Activated CD4-positive, alpha-beta T cell treated with anti-CD3 and anti-CD28 coated beads for 36 hours (primary cell): Measurements from ENCODE around the gene NUCB1. TPM values are rescaled to one million over a fixed set of nuclear protein-coding genes. Genes with fewer than 3 reads are reported as not detected.

Source experiments
- ATAC-seq: fragments of 200-7000 bp; cut with Tn5 transposase; one replicate; pipeline ENCODE4 v1.10.0; 2021; ENCODE audit warnings: mild to moderate bottlenecking, moderate library complexity
- CTCF ChIA-PET: fragments of 350-600 bp; sonication (Branson Sonifier 250); formaldehyde crosslinking; loops from one replicate; lab custom pipeline; 2021; ENCODE audit warnings: antibody characterized with exemption; lab: Charles Lee
- POLR2A ChIA-PET: fragments of 350-600 bp; sonication (Branson Sonifier 250); formaldehyde crosslinking; loops from one replicate; lab custom pipeline; 2021; ENCODE audit warnings: antibody characterized with exemption, inconsistent platforms; lab: Charles Lee
- DNase-seq: peaks from one replicate; pipeline ENCODE4 v3.0.0-alpha.2; 2020
- H3K27ac Mint-ChIP-seq: one replicate; pipeline ENCODE4 v1.8.0; 2021; ENCODE audit warnings: mixed read lengths
- H3K27me3 Mint-ChIP-seq: one replicate; pipeline ENCODE4 v1.8.0; 2021; ENCODE audit warnings: mixed read lengths
- H3K36me3 Mint-ChIP-seq: one replicate; pipeline ENCODE4 v1.8.0; 2021; ENCODE audit warnings: low read depth, mixed read lengths
- H3K4me1 Mint-ChIP-seq: one replicate; pipeline ENCODE4 v1.8.0; 2021; ENCODE audit warnings: mixed read lengths
- H3K4me3 Mint-ChIP-seq: one replicate; pipeline ENCODE4 v1.8.0; 2021; ENCODE audit warnings: mild to moderate bottlenecking, moderate library complexity, mixed read lengths
- H3K9me3 Mint-ChIP-seq: one replicate; pipeline ENCODE4 v1.8.0; 2021; ENCODE audit warnings: low read depth, mixed read lengths
- intact Hi-C, 2 experiments: fragments of 100-400 bp; cut with DNase I in 1 of 2; cut with micrococcal nuclease in 1 of 2; formaldehyde crosslinking; loops; one replicate each; pipeline versions ENCODE4 v1.14.2 to v1.15.1; 2022 to 2024; cut with DNase I, micrococcal nuclease
- total RNA-seq, 2 experiments: library from RNA; stranded (reverse); gene quantifications; one replicate each; pipeline ENCODE4 v1.2.3, GENCODE V29; 2021

The NUCB1 gene
- total RNA-seq, 2 experiments from 2014 or later, result 115 to 118 TPM

- Mint-ChIP-seq H3K4me1 (peaks cover 34% of the 10 kb centered on the region), H3K27ac (no peak overlapping the region), H3K36me3 (peaks cover 52% of the 10 kb centered on the region), H3K4me3 (no peak overlapping the region), H3K9me3 (peaks cover 3% of the 10 kb centered on the region), H3K27me3 (no peaks in the 10 kb centered on the region)
- ChIA-PET CTCF (interaction anchor here (0.6 to 1.2 kb wide), 3 partner anchors 16 to 51 kb away, joined by 3 to 5 read pairs (median 3); partner anchors contain the start of genes GYS1 and RUVBL2), POLR2A (interaction anchor here (1.2 kb wide), 1 partner anchor 173 kb away, joined by 3 read pairs; no protein-coding TSS in a partner anchor)
- intact Hi-C loops, result loop anchor here (5.0 to 10.0 kb wide), 4 partner anchors 36 to 473 kb away; partner anchors contain the start of genes DBP (in 2 of the 2) and DHDH (in 1 of the 2)
- ATAC-seq (no peak), DNase-seq (no peak)
These were observed 68.1 kb downstream of the NUCB1 start for GRCh38 chr19:48968179-48968661.

- POLR2A ChIA-PET, result no interaction called here
- ATAC-seq (no peak), DNase-seq (no peak)
- H3K9me3 Mint-ChIP-seq, result peaks cover 3% of the 10 kb centered on the region
- H3K4me1 Mint-ChIP-seq, result peaks cover 28% of the 10 kb centered on the region
- H3K27me3 Mint-ChIP-seq, result no peaks in the 10 kb centered on the region
- H3K36me3 Mint-ChIP-seq, result peaks cover 52% of the 10 kb centered on the region
- intact Hi-C loops, result loop anchor here (5.0 to 10.0 kb wide), 4 partner anchors 37 to 474 kb away; partner anchors contain the start of genes DBP (in 2 of the 2) and DHDH (in 1 of the 2)
- no peak overlapping the region for H3K27ac Mint-ChIP-seq
- no peak overlapping the region for H3K4me3 Mint-ChIP-seq
- CTCF ChIA-PET, result no interaction called here
These were observed 68.7 kb downstream of the NUCB1 start for GRCh38 chr19:48968813-48969218.

GRCh38 chr19:48969276-48970138, 69.4 kb downstream of the NUCB1 start:
- no peak overlapping the region for H3K4me3 Mint-ChIP-seq
- H3K4me1 Mint-ChIP-seq, result peaks cover 22% of the 10 kb centered on the region
- POLR2A ChIA-PET, result interaction anchor here (1.2 to 1.3 kb wide), 2 partner anchors 7 to 97 kb away, joined by 4 read pairs; partner anchors contain the start of gene PPP1R15A
- no peaks in the 10 kb centered on the region for H3K27me3 Mint-ChIP-seq
- CTCF ChIA-PET, result interaction anchor here (1.0 to 2.5 kb wide), 12 partner anchors 10 to 187 kb away, joined by 3 to 31 read pairs (median 7); partner anchors contain the start of genes BCAT2, DHDH, GYS1 and HSD17B14
- intact Hi-C loops, result loop anchor here (5.0 to 10.0 kb wide), 4 partner anchors 37 to 475 kb away; partner anchors contain the start of genes DBP (in 2 of the 2) and DHDH (in 1 of the 2)
- peaks cover 3% of the 10 kb centered on the region for H3K9me3 Mint-ChIP-seq
- DNase-seq (no peak), ATAC-seq (no peak)
- H3K27ac Mint-ChIP-seq, result no peak overlapping the region
- H3K36me3 Mint-ChIP-seq, result peaks cover 54% of the 10 kb centered on the region

- ChIA-PET POLR2A (interaction anchor here (0.8 to 1.3 kb wide), 4 partner anchors 8 to 98 kb away, joined by 3 to 4 read pairs (median 4); partner anchors contain the start of gene PPP1R15A), CTCF (interaction anchor here (0.5 to 2.5 kb wide), 31 partner anchors 9 to 247 kb away, joined by 3 to 31 read pairs (median 4); partner anchors contain the start of genes BCAT2, DHDH, GYS1 and HSD17B14)
- Mint-ChIP-seq H3K27me3 (no peaks in the 10 kb centered on the region), H3K36me3 (peaks cover 52% of the 10 kb centered on the region), H3K9me3 (peaks cover 3% of the 10 kb centered on the region), H3K27ac (no peak overlapping the region), H3K4me3 (no peak overlapping the region), H3K4me1 (peaks cover 19% of the 10 kb centered on the region)
- no peak for DNase-seq
- intact Hi-C loops, result no loop called here
- ATAC-seq, result no peak
These were observed 70.1 kb downstream of the NUCB1 start for GRCh38 chr19:48970139-48970766.

GRCh38 chr19:48970923-48971395, 70.8 kb downstream of the NUCB1 start:
- DNase-seq (peak; percentile 91), ATAC-seq (peak; percentile 84)
- H3K9me3 Mint-ChIP-seq, result peaks cover 3% of the 10 kb centered on the region
- CTCF ChIA-PET, result interaction anchor here (0.5 to 2.5 kb wide), 31 partner anchors 9 to 246 kb away, joined by 3 to 31 read pairs (median 4); partner anchors contain the start of genes BCAT2, DHDH, GYS1 and HSD17B14
- POLR2A ChIA-PET, result interaction anchor here (0.8 to 1.3 kb wide), 4 partner anchors 9 to 99 kb away, joined by 3 to 4 read pairs (median 4); partner anchors contain the start of gene PPP1R15A
- H3K4me3 Mint-ChIP-seq, result no peak overlapping the region
- H3K4me1 Mint-ChIP-seq, result peaks cover 17% of the 10 kb centered on the region
- intact Hi-C loops, result loop anchor here (1.0 kb wide), 4 partner anchors 38 to 183 kb away; partner anchors contain the start of gene DHDH (in 1 of the 2)
- H3K27ac Mint-ChIP-seq, result no peak overlapping the region
- peaks cover 47% of the 10 kb centered on the region for H3K36me3 Mint-ChIP-seq
- H3K27me3 Mint-ChIP-seq, result no peaks in the 10 kb centered on the region

Other genes starting within 250 kb of the NUCB1 start
- gene NTN5, start 227.3 kb upstream of the NUCB1 start, total RNA-seq, result under 1 TPM; 0.50 to 0.60 TPM
- not detected for gene FUT2, start 204.3 kb upstream of the NUCB1 start, total RNA-seq
- under 1 TPM; 0.69 to 0.70 TPM for gene MAMSTR, start 180.6 kb upstream of the NUCB1 start, total RNA-seq
- gene RASIP1, start 159.7 kb upstream of the NUCB1 start, total RNA-seq, result under 1 TPM; 0.67 to 0.73 TPM
- not detected for gene IZUMO1, start 153.4 kb upstream of the NUCB1 start, total RNA-seq
- under 1 TPM; 0.23 to 0.32 TPM for gene FUT1, start 147.7 kb upstream of the NUCB1 start, total RNA-seq
- gene FGF21, start 144.8 kb upstream of the NUCB1 start, total RNA-seq, result not detected
- 10 to 100 TPM; 65.9 to 70.3 TPM for gene BCAT2, start 89.3 kb upstream of the NUCB1 start, total RNA-seq
- under 1 TPM; 0.21 to 0.83 TPM for gene HSD17B14, start 63.8 kb upstream of the NUCB1 start, total RNA-seq
- gene PLEKHA4, start 31.7 kb upstream of the NUCB1 start, total RNA-seq, result 10 to 100 TPM in 1 of 2 experiments, 1 to 10 TPM in 1; 7.0 to 10.9 TPM
- gene PPP1R15A, start 27.9 kb upstream of the NUCB1 start, total RNA-seq, result 10 to 100 TPM; 51.6 to 62.4 TPM
- gene TULP2, start 1.6 kb upstream of the NUCB1 start, total RNA-seq, result under 1 TPM; 0.37 to 0.87 TPM
- 1 to 10 TPM; 1.4 to 2.4 TPM for gene DHDH, start 33.4 kb downstream of the NUCB1 start, total RNA-seq
- 100 to 1,000 TPM; 128 to 143 TPM for gene BAX, start 54.6 kb downstream of the NUCB1 start, total RNA-seq
- 1,000 to 10,000 TPM in 1 of 2 experiments, 100 to 1,000 TPM in 1; 809 to 1,111 TPM for gene FTL, start 65.0 kb downstream of the NUCB1 start, total RNA-seq
- gene GYS1, start 93.0 kb downstream of the NUCB1 start, total RNA-seq, result 100 to 1,000 TPM in 1 of 2 experiments, 10 to 100 TPM in 1; 80.2 to 102 TPM
- 100 to 1,000 TPM; 155 to 178 TPM for gene RUVBL2, start 93.6 kb downstream of the NUCB1 start, total RNA-seq
- gene LHB, start 116.8 kb downstream of the NUCB1 start, total RNA-seq, result under 1 TPM; 0.39 to 0.51 TPM
- not detected for gene CGB3, start 124.0 kb downstream of the NUCB1 start, total RNA-seq
- gene CGB2, start 131.6 kb downstream of the NUCB1 start, total RNA-seq, result under 1 TPM in 1 of 2 experiments, not detected in 1; 0.43 TPM
- not detected for gene CGB1, start 136.6 kb downstream of the NUCB1 start, total RNA-seq
- gene CGB5, start 143.5 kb downstream of the NUCB1 start, total RNA-seq, result not detected
- gene CGB8, start 148.8 kb downstream of the NUCB1 start, total RNA-seq, result not detected
- gene CGB7, start 157.4 kb downstream of the NUCB1 start, total RNA-seq, result under 1 TPM in 1 of 2 experiments, not detected in 1; 0.40 TPM
- not detected for gene NTF4, start 164.5 kb downstream of the NUCB1 start, total RNA-seq
- not detected for gene KCNA7, start 172.4 kb downstream of the NUCB1 start, total RNA-seq
- gene SNRNP70, start 185.1 kb downstream of the NUCB1 start, total RNA-seq, result 100 to 1,000 TPM; 225 to 306 TPM
- 1 to 10 TPM; 3.5 to 4.3 TPM for gene LIN7B, start 214.1 kb downstream of the NUCB1 start, total RNA-seq
- 1 to 10 TPM; 1.7 to 2.0 TPM for gene C19orf73, start 218.8 kb downstream of the NUCB1 start, total RNA-seq
- 1 to 10 TPM; 5.4 to 6.1 TPM for gene PPFIA3, start 219.2 kb downstream of the NUCB1 start, total RNA-seq